Adrenal gland (tissue), 5 donors: Measurements from ENCODE around the gene SH2B3.

ENCODE experiments used
- CTCF ChIP-seq, 6 experiments: fragments of 450-650 bp in 4 of 6; fragments of 200-600 bp in 2 of 6; sonication (generic) in 1 of 6; IDR thresholded peaks; 1 replicate in 5 of 6; 2 replicates in 1 of 6; pipeline versions ENCODE4 v1.5.1 to v1.8.0; 2016 to 2021; ENCODE audit warnings: antibody characterized with exemption in 6 of 6, mild to moderate bottlenecking in 2 of 6, moderate library complexity in 1 of 6
- POLR2A ChIP-seq, 2 donors: fragments of 450-650 bp; IDR thresholded peaks; one replicate each; pipeline ENCODE4 v1.6.1; 2017; ENCODE audit warnings: antibody characterized with exemption in 2 of 2, mild to moderate bottlenecking in 2 of 2, moderate library complexity in 1 of 2
- donor health status: DM: no; HTN: no; CAD: no.

- TF ChIP-seq POLR2A (IDR thresholded peaks at IDR 0.05), result no peak
- TF ChIP-seq CTCF (IDR thresholded peaks at IDR 0.05), result no peak
Observed at GRCh38 chr12:111471236-111471635, 65.5 kb downstream of the SH2B3 start.
